MCF 10A (cell line): ENCODE measurements around the gene TBKBP1. TPM values are rescaled to one million over a fixed set of nuclear protein-coding genes. Genes with fewer than 3 reads are reported as not detected.
A peak's percentile ranks its signal among the peaks of the same experiment; 100 is the strongest.

Experiments used
- BruUV-seq: library from RNA; stranded (reverse); fragments of 400-500 nt; replicated peaks from 2 replicates; lab custom pipeline; 2021; lab: Mats Ljungman, UMichigan
- CTCF ChIA-PET: fragments of 300-600 bp; sonication (Branson Sonifier 250); formaldehyde crosslinking; extraction: SDS; loops from one replicate; lab custom pipeline; 2021; ENCODE audit warnings: antibody characterized with exemption, inconsistent platforms; lab: Yijun Ruan, JAX
- POLR2A ChIA-PET: fragments of 300-600, 350-650 bp; sonication (Branson Sonifier 250); formaldehyde crosslinking; extraction: SDS; loops from one replicate; lab custom pipeline; 2020; ENCODE audit warnings: antibody characterized with exemption, inconsistent platforms; lab: Yijun Ruan, JAX
- DNase-seq: peaks from one replicate; pipeline ENCODE4 v3.0.0-alpha.2; 2018; ENCODE audit not compliant: unreplicated experiment
- H3K27ac Mint-ChIP-seq: one replicate; pipeline ENCODE4 v1.8.0; 2022; ENCODE audit warnings: mild to moderate bottlenecking, low read depth, mixed read lengths; ENCODE audit not compliant: unreplicated experiment
- H3K27me3 Mint-ChIP-seq: one replicate; pipeline ENCODE4 v1.8.0; 2022; ENCODE audit warnings: mixed read lengths; ENCODE audit not compliant: insufficient read depth, unreplicated experiment
- H3K36me3 Mint-ChIP-seq: one replicate; pipeline ENCODE4 v1.8.0; 2022; ENCODE audit warnings: mild to moderate bottlenecking, moderate library complexity, mixed read lengths; ENCODE audit not compliant: insufficient read depth, unreplicated experiment
- H3K4me1 Mint-ChIP-seq: one replicate; pipeline ENCODE4 v1.8.0; 2022; ENCODE audit warnings: mixed read lengths; ENCODE audit not compliant: insufficient read depth, unreplicated experiment
- H3K4me3 Mint-ChIP-seq: one replicate; pipeline ENCODE4 v1.8.0; 2022; ENCODE audit warnings: mild to moderate bottlenecking, moderate library complexity, mixed read lengths; ENCODE audit not compliant: unreplicated experiment
- H3K9me3 Mint-ChIP-seq: one replicate; pipeline ENCODE4 v1.8.0; 2022; ENCODE audit warnings: mixed read lengths; ENCODE audit not compliant: unreplicated experiment
- CTCF ChIP-seq: fragments of 200-600 bp; IDR thresholded peaks from one replicate; pipeline ENCODE4 v1.8.0; 2022; ENCODE audit warnings: antibody characterized with exemption, mild to moderate bottlenecking; ENCODE audit not compliant: unreplicated experiment
- intact Hi-C: fragments of 100-400 bp; cut with micrococcal nuclease; formaldehyde crosslinking; loops from 2 replicates; pipeline ENCODE4 v1.14.1; 2022
- total RNA-seq: library from RNA; stranded (reverse); gene quantifications from 2 replicates; pipeline ENCODE4 v1.2.3, GENCODE V29; 2022

The TBKBP1 gene
- total RNA-seq, 1 experiment from 2014 or later: 0.40 TPM

- H3K27ac Mint-ChIP-seq: no peak overlapping the region
- BruUV-seq: no TSS peak
- no peak for TF ChIP-seq CTCF
- ChIA-PET CTCF (no interaction called here), POLR2A (no interaction called here)
- peak overlapping the region; percentile 68 for H3K4me3 Mint-ChIP-seq
- no peaks in the 10 kb centered on the region for H3K36me3 Mint-ChIP-seq
- intact Hi-C loops: no loop called here
- H3K27me3 Mint-ChIP-seq: peaks cover 26% of the 10 kb centered on the region
- H3K4me1 Mint-ChIP-seq: peaks cover 9% of the 10 kb centered on the region
- H3K9me3 Mint-ChIP-seq: no peaks in the 10 kb centered on the region
- no peak for DNase-seq
Observed at GRCh38 chr17:47695429-47696376, 1.7 kb downstream of the TBKBP1 start.

DNA sequence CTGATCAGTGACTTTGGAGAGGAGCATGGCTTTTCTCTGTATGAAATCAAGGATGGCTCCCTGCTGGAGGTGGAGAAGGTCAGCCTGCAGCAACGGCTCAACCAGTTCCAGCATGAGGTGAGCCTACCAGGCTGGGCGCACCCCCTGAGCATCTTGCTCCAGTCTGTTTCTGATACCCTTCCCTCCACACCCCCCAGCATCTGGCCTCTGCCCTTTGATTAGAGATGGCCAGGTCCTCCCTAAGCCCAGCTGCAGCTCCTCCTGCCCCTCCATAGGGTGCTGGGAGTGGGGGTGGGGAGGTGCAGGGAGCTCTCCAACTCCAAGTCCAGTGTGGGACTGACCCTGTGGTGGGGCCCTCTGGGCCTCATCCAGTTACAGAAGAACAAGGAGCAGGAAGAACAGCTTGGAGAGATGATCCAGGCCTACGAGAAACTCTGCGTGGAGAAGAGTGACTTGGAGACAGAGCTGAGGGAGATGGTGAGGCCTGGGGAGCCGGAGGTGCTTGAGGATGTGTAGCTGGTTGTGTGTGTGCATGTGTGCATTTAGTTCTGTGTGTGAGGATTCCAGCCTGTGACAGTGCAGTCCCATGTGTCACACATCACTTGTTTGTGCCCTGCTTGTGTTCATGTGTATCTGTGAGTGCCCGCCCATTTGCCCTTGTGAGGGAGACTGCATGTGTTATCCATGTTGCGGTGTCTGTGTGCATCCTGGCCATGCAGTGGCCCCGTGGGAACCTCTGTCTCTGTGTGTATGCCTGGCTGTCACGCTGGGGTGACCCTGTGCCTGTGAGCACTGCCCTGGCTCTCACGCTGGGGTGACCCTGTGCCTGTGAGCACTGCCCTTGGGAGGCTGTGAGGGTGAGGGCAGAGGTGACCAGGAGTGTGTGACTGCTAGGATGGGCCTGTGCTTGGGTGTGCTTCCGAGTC lies 3.0 kb downstream of the TBKBP1 start:
- Mint-ChIP-seq H3K4me1 (peaks cover 9% of the 10 kb centered on the region), H3K27ac (no peak overlapping the region), H3K27me3 (peaks cover 28% of the 10 kb centered on the region), H3K36me3 (no peaks in the 10 kb centered on the region), H3K4me3 (no peak overlapping the region), H3K9me3 (no peaks in the 10 kb centered on the region)
- no peak for TF ChIP-seq CTCF
- BruUV-seq: no TSS peak
- intact Hi-C loops: no loop called here
- no peak for DNase-seq
- POLR2A ChIA-PET: interaction anchor here (1.2 kb wide), 1 partner anchor 88 kb away, joined by 3 read pairs; no protein-coding TSS in a partner anchor
- CTCF ChIA-PET: interaction anchor here (0.5 to 4.0 kb wide), 9 partner anchors 9 to 221 kb away, joined by 3 to 33 read pairs (median 4); no protein-coding TSS in a partner anchor

GRCh38 chr17:47697906-47698711 lies 4.1 kb downstream of the TBKBP1 start:
- ChIA-PET CTCF (interaction anchor here (0.5 to 4.0 kb wide), 17 partner anchors 10 to 222 kb away, joined by 3 to 33 read pairs (median 4); no protein-coding TSS in a partner anchor), POLR2A (interaction anchor here (1.2 kb wide), 1 partner anchor 87 kb away, joined by 3 read pairs; no protein-coding TSS in a partner anchor)
- Mint-ChIP-seq H3K9me3 (no peaks in the 10 kb centered on the region), H3K36me3 (no peaks in the 10 kb centered on the region), H3K27me3 (peaks cover 17% of the 10 kb centered on the region), H3K4me1 (peaks cover 5% of the 10 kb centered on the region), H3K4me3 (no peak overlapping the region), H3K27ac (no peak overlapping the region)
- BruUV-seq: no TSS peak
- DNase-seq: no peak
- intact Hi-C loops: loop anchor here (1.0 kb wide), 2 partner anchors 92 to 104 kb away; no protein-coding TSS in a partner anchor
- no peak for TF ChIP-seq CTCF
